CD4-positive, alpha-beta T cell (primary cell): ENCODE data around the gene MED12L. TPM values are rescaled to one million over a fixed set of nuclear protein-coding genes. Genes with fewer than 3 reads are reported as not detected.

Experiments
- ATAC-seq: fragments of 200-7000 bp; cut with Tn5 transposase; one replicate; pipeline ENCODE4 v1.10.0; 2022; ENCODE audit warnings: mild to moderate bottlenecking; ENCODE audit not compliant: poor library complexity
- CTCF ChIA-PET: fragments of 350-600 bp; sonication (Branson Sonifier 250); formaldehyde crosslinking; loops from one replicate; lab custom pipeline; 2021; ENCODE audit warnings: antibody characterized with exemption, inconsistent platforms; lab: Charles Lee
- POLR2A ChIA-PET: fragments of 350-600 bp; sonication (Branson Sonifier 250); formaldehyde crosslinking; loops from one replicate; lab custom pipeline; 2021; ENCODE audit warnings: antibody characterized with exemption, inconsistent platforms; lab: Charles Lee
- DNase-seq, 14 experiments: peaks; one replicate each; pipeline ENCODE4 v3.0.0-alpha.2; 2013 to 2020; ENCODE audit warnings: mixed read lengths in 2 of 14
- H3K27ac ChIP-seq, 2 donors: one replicate each; pipeline versions ENCODE4 v1.5.1 to v1.7.0; 2013; ENCODE audit warnings: low read length in 2 of 2, low read depth in 1 of 2, mild to moderate bottlenecking in 1 of 2
- H3K27me3 ChIP-seq, 2 experiments: 1 replicate in 1 of 2; 2 replicates in 1 of 2; pipeline versions ENCODE4 v1.6.1 to v1.7.0; 2013; ENCODE audit warnings: low read length in 2 of 2, control low read depth in 1 of 2, mild to moderate bottlenecking in 1 of 2, moderate library complexity in 1 of 2; ENCODE audit not compliant: insufficient read depth in 2 of 2, control insufficient read depth in 1 of 2
- H3K36me3 ChIP-seq: one replicate; pipeline ENCODE4 v1.6.1; 2013; ENCODE audit warnings: low read length, control low read depth; ENCODE audit not compliant: insufficient read depth
- H3K4me1 ChIP-seq: one replicate; pipeline ENCODE4 v1.6.1; 2013; ENCODE audit warnings: low read length, control low read depth; ENCODE audit not compliant: insufficient read depth
- H3K4me3 ChIP-seq: one replicate; pipeline ENCODE4 v1.5.1; 2013; ENCODE audit warnings: mild to moderate bottlenecking, low read length, moderate library complexity
- H3K9me3 ChIP-seq, 2 experiments: 1 replicate in 1 of 2; 2 replicates in 1 of 2; pipeline versions ENCODE4 v1.6.1 to v1.7.0; 2013; ENCODE audit warnings: low read length in 2 of 2, mild to moderate bottlenecking in 2 of 2, control low read depth in 1 of 2, moderate library complexity in 1 of 2; ENCODE audit not compliant: control insufficient read depth in 1 of 2, insufficient read depth in 1 of 2
- H3K27ac Mint-ChIP-seq: one replicate; pipeline ENCODE4 v1.8.0; 2020; ENCODE audit warnings: mixed read lengths
- H3K27me3 Mint-ChIP-seq: one replicate; pipeline ENCODE4 v1.8.0; 2021; ENCODE audit warnings: mixed read lengths
- H3K36me3 Mint-ChIP-seq: one replicate; pipeline ENCODE4 v1.8.0; 2021; ENCODE audit warnings: low read depth, mixed read lengths
- H3K4me1 Mint-ChIP-seq: one replicate; pipeline ENCODE4 v1.8.0; 2021; ENCODE audit warnings: low read depth, mixed read lengths
- H3K4me3 Mint-ChIP-seq: one replicate; pipeline ENCODE4 v1.8.0; 2020; ENCODE audit warnings: mild to moderate bottlenecking, mixed read lengths
- H3K9me3 Mint-ChIP-seq: one replicate; pipeline ENCODE4 v1.8.0; 2020; ENCODE audit warnings: mixed read lengths
- intact Hi-C, 2 experiments: fragments of 100-400 bp; cut with DNase I in 1 of 2; cut with micrococcal nuclease in 1 of 2; formaldehyde crosslinking; loops; one replicate each; pipeline versions ENCODE4 v1.15.1 to v1.9.0; 2023 to 2025; cut with DNase I, micrococcal nuclease
- total RNA-seq, 174 experiments: library from RNA in 2 of 174; stranded (reverse) in 2 of 174; gene quantifications; one replicate each; pipeline ENCODE4 v1.2.3 and lab custom pipeline; 2021 to 2026
- TF ChIP-seq, protein P1 (sequence below): fragments of 200-600 bp; IDR thresholded peaks from one replicate; pipeline ENCODE4 v1.8.0; 2022; ENCODE audit warnings: antibody characterized with exemption, mild to moderate bottlenecking

Gene MED12L
- total RNA-seq, 2 experiments from 2014 or later = 0.39 to 0.49 TPM

DNA sequence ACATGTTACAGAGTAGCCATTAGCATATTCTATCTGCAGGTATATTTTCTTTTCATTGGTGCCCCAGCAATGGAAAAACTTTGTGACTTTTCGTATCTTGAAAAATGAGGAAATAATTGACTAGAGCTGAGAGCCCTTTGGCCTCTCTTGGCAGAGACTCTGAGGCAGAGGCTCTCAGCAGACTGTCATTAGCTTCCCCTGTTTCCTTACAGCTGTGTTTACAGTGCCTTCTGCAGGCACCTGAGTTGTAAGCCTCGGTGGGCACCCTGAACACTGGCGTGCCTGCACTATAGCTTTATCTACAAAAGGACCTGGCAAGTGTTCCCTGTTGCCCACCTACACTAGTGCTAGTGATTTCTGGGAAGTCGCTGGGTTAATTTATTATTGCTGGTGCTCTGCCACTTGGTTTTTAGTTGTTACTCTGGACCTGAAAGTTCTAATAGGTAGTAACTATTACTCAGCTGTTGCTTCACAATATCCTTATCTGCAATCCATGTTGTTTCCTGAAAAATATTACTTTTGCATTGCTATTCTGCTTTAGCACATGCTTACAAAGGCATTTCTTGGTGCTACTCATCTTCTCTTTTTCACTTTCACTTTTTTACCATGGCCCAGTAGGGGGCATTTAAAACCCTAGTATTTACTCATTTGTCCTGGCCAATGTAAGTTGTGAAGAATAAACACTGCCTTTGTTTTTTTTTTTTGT lies 125.4 kb downstream of the MED12L start:
- no peak overlapping the region for H3K4me3 Mint-ChIP-seq

DNA sequence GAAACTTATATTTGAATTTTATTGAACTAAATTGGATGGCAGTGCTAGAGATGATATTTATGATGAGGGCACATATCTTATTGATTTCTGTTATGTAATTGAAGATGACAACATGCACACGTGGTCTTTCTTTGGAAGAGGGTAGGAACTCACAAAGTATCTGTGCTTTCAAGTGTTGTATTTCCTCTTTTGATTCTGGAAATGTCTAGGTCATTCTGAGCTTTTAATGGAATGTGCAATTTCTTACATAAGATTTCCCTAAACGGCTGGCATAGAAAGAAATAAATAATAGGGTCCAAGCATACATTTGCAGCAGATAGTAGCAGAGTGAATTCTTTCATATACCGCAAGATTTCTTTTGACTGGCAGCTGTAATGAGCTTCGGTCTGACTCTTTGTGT lies 127.7 kb downstream of the MED12L start:
- Histone ChIP-seq H3K27ac (no peak overlapping the region), H3K27me3 (no peaks in the 10 kb centered on the region), H3K36me3 (no peaks in the 10 kb centered on the region), H3K4me3 (no peak overlapping the region), H3K4me1 (peaks cover 15% of the 10 kb centered on the region), H3K9me3 (no peaks in the 10 kb centered on the region)
- no peaks in the 10 kb centered on the region for H3K27me3 Mint-ChIP-seq
- intact Hi-C loops = no loop called here
- H3K4me3 Mint-ChIP-seq = no peak overlapping the region
- TF ChIP-seq, protein P1, sequence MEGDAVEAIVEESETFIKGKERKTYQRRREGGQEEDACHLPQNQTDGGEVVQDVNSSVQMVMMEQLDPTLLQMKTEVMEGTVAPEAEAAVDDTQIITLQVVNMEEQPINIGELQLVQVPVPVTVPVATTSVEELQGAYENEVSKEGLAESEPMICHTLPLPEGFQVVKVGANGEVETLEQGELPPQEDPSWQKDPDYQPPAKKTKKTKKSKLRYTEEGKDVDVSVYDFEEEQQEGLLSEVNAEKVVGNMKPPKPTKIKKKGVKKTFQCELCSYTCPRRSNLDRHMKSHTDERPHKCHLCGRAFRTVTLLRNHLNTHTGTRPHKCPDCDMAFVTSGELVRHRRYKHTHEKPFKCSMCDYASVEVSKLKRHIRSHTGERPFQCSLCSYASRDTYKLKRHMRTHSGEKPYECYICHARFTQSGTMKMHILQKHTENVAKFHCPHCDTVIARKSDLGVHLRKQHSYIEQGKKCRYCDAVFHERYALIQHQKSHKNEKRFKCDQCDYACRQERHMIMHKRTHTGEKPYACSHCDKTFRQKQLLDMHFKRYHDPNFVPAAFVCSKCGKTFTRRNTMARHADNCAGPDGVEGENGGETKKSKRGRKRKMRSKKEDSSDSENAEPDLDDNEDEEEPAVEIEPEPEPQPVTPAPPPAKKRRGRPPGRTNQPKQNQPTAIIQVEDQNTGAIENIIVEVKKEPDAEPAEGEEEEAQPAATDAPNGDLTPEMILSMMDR = no peak
- peaks cover 28% of the 10 kb centered on the region for H3K4me1 Mint-ChIP-seq
- H3K36me3 Mint-ChIP-seq = no peaks in the 10 kb centered on the region
- DNase-seq (no peak), ATAC-seq (no peak)
- POLR2A ChIA-PET = no interaction called here
- H3K9me3 Mint-ChIP-seq = no peaks in the 10 kb centered on the region
- H3K27ac Mint-ChIP-seq = no peak overlapping the region
- CTCF ChIA-PET = no interaction called here

More for the DNA sequence above, 125.4 kb downstream of the MED12L start:
- peak in 3 of 14 experiments; percentile 30 to 36 (median 34) for DNase-seq
- no peak overlapping the region for H3K4me3 ChIP-seq
- H3K4me1 ChIP-seq = peaks cover 29% of the 10 kb centered on the region
- H3K4me1 Mint-ChIP-seq = peaks cover 42% of the 10 kb centered on the region
- no peaks in the 10 kb centered on the region for H3K27me3 Mint-ChIP-seq
- no peak overlapping the region for H3K27ac ChIP-seq
- peak overlapping the region; percentile 60 for H3K27ac Mint-ChIP-seq
- H3K27me3 ChIP-seq = no peaks in the 10 kb centered on the region
- no peaks in the 10 kb centered on the region for H3K9me3 ChIP-seq
- H3K9me3 Mint-ChIP-seq = no peaks in the 10 kb centered on the region
- peak; percentile 43 for ATAC-seq
- no peaks in the 10 kb centered on the region for H3K36me3 Mint-ChIP-seq
- no peaks in the 10 kb centered on the region for H3K36me3 ChIP-seq
- TF ChIP-seq, protein P1 = no peak
- POLR2A ChIA-PET = interaction anchor here (0.7 to 1.6 kb wide), 8 partner anchors 8 to 43 kb away, joined by 3 to 5 read pairs (median 3); partner anchors contain the start of gene GPR171
- CTCF ChIA-PET = interaction anchor here (0.6 to 1.6 kb wide), 6 partner anchors 15 to 76 kb away, joined by 3 to 9 read pairs (median 4); no protein-coding TSS in a partner anchor
- intact Hi-C loops = loop anchor here (2.0 kb wide), 2 partner anchors 16 to 42 kb away; no protein-coding TSS in a partner anchor

DNA sequence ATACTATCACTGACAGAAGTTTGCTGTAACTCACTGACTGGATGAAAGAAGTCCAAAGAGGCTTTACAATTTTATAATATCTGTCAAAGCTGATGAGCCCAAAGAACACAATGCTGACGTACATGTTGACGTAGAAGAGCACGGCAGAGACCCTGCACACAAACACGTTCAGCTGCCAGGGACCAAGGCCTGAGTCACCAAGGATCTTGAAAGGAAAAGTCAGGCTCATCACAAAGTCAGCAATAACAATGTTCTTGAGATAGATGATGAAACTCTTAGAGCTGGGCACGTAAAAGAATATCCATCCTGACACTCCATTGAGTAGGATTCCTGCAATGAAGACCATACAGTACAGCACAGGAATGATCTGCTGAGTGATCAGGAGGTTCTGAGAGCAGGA lies 128.4 kb downstream of the MED12L start:
- H3K4me3 ChIP-seq = no peak overlapping the region
- H3K36me3 Mint-ChIP-seq = no peaks in the 10 kb centered on the region
- ChIA-PET POLR2A (no interaction called here), CTCF (interaction anchor here (0.6 kb wide), 1 partner anchor 13 kb away, joined by 3 read pairs; no protein-coding TSS in a partner anchor)
- ATAC-seq (no peak), DNase-seq (no peak)
- intact Hi-C loops = no loop called here
- no peak overlapping the region for H3K4me3 Mint-ChIP-seq
- peaks cover 9% of the 10 kb centered on the region for H3K4me1 ChIP-seq
- H3K27me3 Mint-ChIP-seq = no peaks in the 10 kb centered on the region
- no peak overlapping the region for H3K27ac ChIP-seq
- H3K9me3 Mint-ChIP-seq = no peaks in the 10 kb centered on the region
- H3K27me3 ChIP-seq = no peaks in the 10 kb centered on the region
- H3K36me3 ChIP-seq = no peaks in the 10 kb centered on the region
- no peaks in the 10 kb centered on the region for H3K9me3 ChIP-seq
- TF ChIP-seq, protein P1 = no peak
- peaks cover 24% of the 10 kb centered on the region for H3K4me1 Mint-ChIP-seq
- no peak overlapping the region for H3K27ac Mint-ChIP-seq
